GM12865 (cell line): Measurements from ENCODE around the gene NUDT1.

Source experiments
- DNase-seq: peaks from one replicate; pipeline ENCODE4 v3.0.0; 2010; ENCODE audit warnings: low read depth
- H3K4me3 ChIP-seq: 2 replicates; pipeline ENCODE4 v1.5.1; 2011; ENCODE audit warnings: mild to moderate bottlenecking, low read depth, low read length, control low read depth
- TF ChIP-seq, protein P1 (sequence below): IDR thresholded peaks from 2 replicates; pipeline ENCODE4 v1.5.1; 2011; ENCODE audit warnings: low read length, control low read depth, low read depth, inconsistent platforms; ENCODE audit not compliant: insufficient read depth; ENCODE audit errors: missing control alignments

Gene NUDT1

DNA sequence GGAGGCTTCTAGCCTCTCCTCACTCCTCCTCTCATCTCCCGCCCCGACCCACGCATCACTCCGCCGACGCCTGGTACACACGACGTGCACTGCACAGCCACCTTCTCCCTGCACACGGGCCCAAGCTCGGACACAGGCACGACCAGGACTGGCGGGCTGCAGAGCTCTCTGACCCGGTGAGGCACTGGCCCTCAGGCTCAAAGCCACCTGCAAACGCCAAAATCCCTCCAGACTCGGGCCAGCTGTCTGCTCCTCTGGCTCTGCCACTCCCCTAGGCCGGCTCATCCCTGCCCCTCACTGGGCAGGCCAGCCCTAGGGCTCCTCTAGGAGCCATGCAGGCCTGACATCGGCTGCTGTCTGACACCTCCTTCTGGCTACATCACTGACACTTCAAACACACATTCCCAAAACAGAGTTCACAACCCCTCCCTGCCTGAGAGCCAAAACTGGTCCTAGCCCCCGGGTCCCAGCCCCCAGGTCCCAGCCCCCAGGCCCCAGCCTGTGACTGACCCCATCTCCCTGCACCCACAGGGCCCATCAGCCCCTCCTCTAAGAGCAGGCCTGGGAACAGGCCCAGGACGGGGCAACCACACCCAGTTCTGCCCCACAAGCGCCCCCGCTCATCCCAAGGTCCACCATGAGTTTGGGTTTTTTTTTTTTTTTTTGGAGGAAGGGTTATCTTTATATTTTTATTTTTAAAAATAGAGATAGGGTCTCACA is 44.4 kb upstream of the NUDT1 start:
- TF ChIP-seq, protein P1, sequence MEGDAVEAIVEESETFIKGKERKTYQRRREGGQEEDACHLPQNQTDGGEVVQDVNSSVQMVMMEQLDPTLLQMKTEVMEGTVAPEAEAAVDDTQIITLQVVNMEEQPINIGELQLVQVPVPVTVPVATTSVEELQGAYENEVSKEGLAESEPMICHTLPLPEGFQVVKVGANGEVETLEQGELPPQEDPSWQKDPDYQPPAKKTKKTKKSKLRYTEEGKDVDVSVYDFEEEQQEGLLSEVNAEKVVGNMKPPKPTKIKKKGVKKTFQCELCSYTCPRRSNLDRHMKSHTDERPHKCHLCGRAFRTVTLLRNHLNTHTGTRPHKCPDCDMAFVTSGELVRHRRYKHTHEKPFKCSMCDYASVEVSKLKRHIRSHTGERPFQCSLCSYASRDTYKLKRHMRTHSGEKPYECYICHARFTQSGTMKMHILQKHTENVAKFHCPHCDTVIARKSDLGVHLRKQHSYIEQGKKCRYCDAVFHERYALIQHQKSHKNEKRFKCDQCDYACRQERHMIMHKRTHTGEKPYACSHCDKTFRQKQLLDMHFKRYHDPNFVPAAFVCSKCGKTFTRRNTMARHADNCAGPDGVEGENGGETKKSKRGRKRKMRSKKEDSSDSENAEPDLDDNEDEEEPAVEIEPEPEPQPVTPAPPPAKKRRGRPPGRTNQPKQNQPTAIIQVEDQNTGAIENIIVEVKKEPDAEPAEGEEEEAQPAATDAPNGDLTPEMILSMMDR = no peak
- H3K4me3 ChIP-seq = no peak overlapping the region
- no peak for DNase-seq

DNA sequence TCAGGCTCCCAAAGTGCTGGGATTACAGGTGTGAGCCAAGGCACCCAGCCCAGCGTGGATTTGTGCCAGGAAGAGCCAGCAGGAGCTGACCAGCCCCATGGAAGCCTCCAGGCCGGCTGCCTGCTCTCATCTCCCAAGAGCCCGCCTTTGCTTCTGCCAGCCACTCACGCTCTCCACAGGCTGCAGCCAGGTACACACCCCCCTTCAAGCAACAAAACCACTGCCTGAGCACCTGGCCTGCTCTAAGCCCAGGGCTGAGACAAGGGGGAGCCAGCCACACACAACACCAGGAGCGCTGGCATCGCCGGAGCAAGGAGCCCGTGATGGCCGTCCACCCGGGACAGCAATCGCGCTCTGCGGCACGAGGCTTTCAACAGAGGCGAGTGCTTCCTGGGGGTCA is 43.8 kb upstream of the NUDT1 start:
- DNase-seq = no peak
- H3K4me3 ChIP-seq = no peak overlapping the region
- TF ChIP-seq, protein P1 = no peak

DNA sequence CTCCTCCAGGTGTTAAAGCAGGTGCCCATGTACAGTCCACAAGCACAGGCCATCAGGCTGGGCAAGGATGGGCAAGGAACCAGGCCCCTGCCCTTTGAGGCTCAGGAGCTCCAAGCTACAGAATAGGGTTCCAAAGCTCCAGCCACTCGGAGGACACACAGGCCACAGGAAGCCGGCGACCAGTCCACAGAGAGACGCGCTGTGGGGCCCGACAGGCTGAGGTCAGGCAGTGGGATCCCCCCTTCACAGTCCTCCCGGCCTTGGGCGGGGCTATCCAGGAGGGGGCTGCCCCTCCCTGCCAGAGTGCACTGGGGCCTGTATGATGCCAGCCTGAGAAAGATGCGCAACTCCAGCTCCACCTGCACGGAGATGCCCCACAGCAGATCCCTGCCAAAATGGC is 43.3 kb upstream of the NUDT1 start:
- H3K4me3 ChIP-seq = no peak overlapping the region
- TF ChIP-seq, protein P1 = no peak
- no peak for DNase-seq

DNA sequence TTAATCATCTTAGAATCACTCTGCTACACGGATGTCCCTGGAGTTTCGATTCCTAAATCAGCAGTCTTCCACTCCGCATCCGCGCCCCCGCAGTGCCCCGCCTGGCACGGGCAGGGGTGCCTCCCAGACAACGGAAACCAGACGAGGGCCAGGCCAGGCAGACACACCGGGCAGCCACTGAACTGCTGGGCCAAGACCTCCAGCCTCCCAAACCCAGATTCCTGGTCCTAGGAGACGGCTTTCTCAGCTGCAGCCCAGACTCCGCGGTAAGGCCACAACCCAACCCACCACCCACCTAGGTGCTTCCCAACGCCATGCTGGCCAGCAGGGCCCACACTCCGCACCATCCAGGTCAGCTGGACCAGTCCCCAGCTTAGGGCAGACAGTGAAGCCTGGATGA is 42.5 kb upstream of the NUDT1 start:
- DNase-seq = no peak
- TF ChIP-seq, protein P1 = no peak
- no peak overlapping the region for H3K4me3 ChIP-seq

DNA sequence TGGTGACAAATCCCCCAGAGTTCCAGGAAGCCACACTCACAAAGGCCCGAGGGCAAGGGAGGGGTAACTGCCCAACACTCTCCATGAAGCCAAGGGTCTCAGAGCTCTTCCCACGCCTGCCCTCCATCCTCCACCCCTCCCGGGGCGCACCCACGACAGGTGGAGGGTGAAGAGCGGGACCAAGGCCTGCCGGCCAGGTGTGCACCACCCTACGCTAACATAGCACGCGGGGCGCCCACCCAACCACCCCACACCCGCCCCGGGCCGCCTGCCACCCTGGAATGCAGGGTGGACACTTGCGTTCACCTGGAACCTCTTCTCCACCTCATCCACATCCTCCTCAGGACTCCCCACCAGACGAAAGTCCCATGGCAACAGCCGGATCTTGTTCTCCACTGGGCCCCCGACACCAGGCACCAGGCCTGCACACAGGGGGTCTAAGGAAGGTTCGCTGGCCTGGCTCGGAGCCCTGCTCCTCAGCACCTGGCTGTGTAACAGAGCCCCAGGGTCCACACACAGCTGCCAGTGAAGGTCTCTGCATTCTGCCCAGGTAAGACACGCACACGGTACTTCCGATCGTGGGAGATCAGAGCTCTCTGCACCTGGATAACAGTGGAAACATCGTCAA is 42.0 kb upstream of the NUDT1 start:
- no peak overlapping the region for H3K4me3 ChIP-seq
- DNase-seq = no peak
- TF ChIP-seq, protein P1 = no peak

DNA sequence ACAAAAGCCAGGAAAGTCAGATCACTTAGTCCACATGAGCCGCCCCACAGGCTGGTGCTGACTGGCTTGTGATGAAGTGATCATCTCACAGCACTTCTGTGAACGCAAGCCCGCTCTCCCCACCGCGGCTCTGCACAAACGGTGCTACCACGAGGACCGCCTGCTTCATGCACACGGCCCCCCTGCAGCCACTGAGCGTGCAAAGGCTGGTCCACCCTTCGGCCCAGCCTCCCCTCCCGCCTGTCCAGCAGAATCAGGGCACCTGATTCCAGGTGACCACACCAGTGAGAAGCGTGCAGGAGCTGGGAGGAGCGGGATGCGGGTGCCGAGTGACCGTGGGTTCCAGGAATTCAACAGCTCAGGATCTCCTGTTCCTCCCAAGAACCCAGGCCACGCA is 41.4 kb upstream of the NUDT1 start:
- TF ChIP-seq, protein P1 = no peak
- no peak for DNase-seq

DNA sequence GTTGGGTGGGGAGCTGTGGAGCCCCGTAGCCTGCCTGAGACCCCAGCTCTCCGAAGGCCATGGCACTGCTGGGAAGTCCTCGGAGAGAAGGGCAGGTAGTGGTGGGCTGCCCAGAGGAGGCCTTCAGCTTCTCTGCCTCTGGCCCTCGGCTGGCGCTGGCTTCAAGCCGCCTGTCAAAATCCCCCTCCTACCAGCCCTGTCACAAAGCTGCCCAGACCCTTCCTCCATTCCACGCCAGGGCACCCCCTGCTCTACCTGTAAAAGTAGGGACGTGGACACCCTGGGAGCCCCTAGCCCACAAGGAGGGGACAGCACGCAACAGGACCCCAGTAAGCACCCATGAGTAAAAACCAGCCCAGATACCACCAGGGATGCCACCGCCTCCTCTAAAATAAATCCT is 40.9 kb upstream of the NUDT1 start:
- TF ChIP-seq, protein P1 = no peak
- H3K4me3 ChIP-seq = no peak overlapping the region
- no peak for DNase-seq

More for the DNA sequence above, 41.4 kb upstream of the NUDT1 start:
- no peak overlapping the region for H3K4me3 ChIP-seq
